Measurements from ENCODE around the gene MIER3.

MIER3 gene

DNA sequence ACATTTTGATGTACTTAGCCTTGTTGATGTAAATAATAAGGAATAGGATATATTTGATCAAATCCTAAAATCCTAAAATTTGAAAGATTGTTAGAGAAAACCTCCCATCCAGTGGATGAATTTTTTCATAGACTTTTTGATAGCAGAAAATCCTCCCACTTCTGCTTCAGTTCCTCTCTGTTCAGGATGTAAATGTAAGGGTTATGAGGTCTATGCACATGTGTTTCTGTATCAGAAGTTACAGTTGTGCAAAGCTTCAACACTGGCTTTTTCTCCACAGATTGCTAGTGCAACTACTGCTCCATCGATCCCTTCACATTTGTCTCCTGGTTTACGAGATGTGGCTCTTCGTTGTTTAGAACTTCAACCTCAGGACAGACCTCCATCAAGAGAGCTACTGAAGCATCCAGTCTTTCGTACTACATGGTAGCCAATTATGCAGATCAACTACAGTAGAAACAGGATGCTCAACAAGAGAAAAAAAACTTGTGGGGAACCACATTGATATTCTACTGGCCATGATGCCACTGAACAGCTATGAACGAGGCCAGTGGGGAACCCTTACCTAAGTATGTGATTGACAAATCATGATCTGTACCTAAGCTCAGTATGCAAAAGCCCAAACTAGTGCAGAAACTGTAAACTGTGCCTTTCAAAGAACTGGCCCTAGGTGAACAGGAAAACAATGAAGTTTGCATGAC, 58.5 kb downstream of the MIER3 start:
- no peak for DNase-seq

DNA sequence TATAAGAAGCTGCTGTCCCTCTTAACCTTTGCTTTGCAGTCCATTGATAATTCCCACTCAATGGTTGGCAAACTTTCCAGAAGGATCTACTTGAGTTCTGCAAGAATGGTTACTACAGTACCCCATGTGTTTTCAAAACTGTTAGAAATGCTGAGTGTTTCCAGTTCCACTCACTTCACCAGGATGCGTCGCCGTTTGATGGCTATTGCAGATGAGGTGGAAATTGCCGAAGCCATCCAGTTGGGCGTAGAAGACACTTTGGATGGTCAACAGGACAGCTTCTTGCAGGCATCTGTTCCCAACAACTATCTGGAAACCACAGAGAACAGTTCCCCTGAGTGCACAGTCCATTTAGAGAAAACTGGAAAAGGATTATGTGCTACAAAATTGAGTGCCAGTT, 70.4 kb downstream of the MIER3 start:
- DNase-seq = no peak

DNA sequence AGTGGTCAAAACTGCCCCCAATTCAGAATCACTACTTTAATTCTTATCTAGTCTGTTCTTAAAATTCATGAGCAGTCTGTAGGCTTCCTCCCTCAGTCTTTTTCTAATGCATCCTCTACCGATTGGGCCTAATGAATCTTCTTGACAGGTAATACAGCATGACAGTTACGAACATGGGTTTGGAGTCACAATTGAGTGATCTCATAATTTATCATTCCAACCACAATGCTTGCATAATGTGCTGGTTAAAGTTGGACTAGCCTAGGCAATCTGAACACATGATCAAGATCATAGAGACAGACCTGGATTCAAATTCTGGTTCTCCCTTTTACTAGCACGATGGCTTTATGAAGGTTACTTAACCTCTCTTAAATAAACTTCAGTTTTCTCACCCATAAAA, 75.6 kb downstream of the MIER3 start:
- DNase-seq = no peak

DNA sequence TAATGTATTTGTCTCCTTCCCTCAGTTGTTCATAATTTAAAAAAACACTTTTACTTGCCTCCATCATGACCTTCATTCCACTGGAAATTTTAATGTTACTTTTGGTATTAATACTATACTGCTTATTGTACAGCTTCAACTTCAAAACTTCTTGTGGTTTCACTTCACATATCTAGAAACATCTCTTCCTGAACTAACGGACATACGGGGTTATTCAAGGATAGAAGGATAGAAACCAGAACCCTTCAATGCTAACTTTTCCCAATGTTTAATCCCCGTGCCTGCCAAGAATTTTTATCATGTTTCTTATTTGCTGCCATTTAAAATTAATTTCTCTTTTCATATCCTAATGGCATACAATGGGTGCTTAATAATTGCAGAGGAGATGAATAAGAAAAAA, 78.9 kb downstream of the MIER3 start:
- no peak for DNase-seq

DNA sequence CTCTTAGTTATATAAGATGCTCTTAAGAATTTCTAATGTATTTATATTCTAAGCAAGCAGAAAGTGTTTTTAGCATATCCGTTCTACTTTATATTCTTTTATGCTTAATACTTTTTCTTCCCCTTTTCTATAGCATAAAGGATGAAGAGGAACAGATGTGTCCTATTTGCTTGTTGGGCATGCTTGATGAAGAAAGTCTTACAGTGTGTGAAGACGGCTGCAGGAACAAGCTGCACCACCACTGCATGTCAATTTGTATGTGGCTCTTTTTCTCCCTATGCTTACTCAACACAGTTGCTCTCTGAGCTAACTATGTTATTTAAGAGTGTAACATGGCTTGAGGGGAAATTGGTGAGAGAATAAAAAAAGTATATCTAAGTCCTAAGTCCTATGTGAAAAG, 80.1 kb downstream of the MIER3 start:
- no peak for DNase-seq

All from NCI-H1105 treated with DMSO at 0.1 percent for 48 hours (cell line).